ENCODE data around the gene ATP10A. TPM values are rescaled to one million over a fixed set of nuclear protein-coding genes. Genes with fewer than 3 reads are reported as not detected.

Gene ATP10A
- total RNA-seq, 1 donor from 2014 or later: 44.4 TPM

GRCh38 chr15:25879438-25879837 lies 16.3 kb upstream of the ATP10A start:
- Mint-ChIP-seq H3K27ac (no peak overlapping the region), H3K4me1 (ENCODE audit: low read depth) (no peaks in the 10 kb centered on the region), H3K9me3 (no peaks in the 10 kb centered on the region), H3K4me3 (ENCODE audit: low read depth) (no peak overlapping the region), H3K36me3 (ENCODE audit: low read depth) (no peaks in the 10 kb centered on the region), H3K27me3 (ENCODE audit: low read depth) (peaks cover 2% of the 10 kb centered on the region)
- no peak for DNase-seq (ENCODE audit: low spot score)
- intact Hi-C loops (cut with micrococcal nuclease): no loop called here

GRCh38 chr15:25877681-25878080 lies 14.6 kb upstream of the ATP10A start:
- intact Hi-C loops (cut with micrococcal nuclease): no loop called here
- Mint-ChIP-seq H3K4me3 (ENCODE audit: low read depth) (no peak overlapping the region), H3K27ac (no peak overlapping the region), H3K4me1 (ENCODE audit: low read depth) (no peaks in the 10 kb centered on the region), H3K27me3 (ENCODE audit: low read depth) (no peaks in the 10 kb centered on the region), H3K9me3 (no peaks in the 10 kb centered on the region), H3K36me3 (ENCODE audit: low read depth) (no peaks in the 10 kb centered on the region)
- DNase-seq (ENCODE audit: low spot score): no peak

GRCh38 chr15:25876231-25877140 lies 13.4 kb upstream of the ATP10A start:
- Mint-ChIP-seq H3K4me3 (ENCODE audit: low read depth) (no peak overlapping the region), H3K27me3 (ENCODE audit: low read depth) (no peaks in the 10 kb centered on the region), H3K27ac (no peak overlapping the region), H3K4me1 (ENCODE audit: low read depth) (no peaks in the 10 kb centered on the region), H3K9me3 (no peaks in the 10 kb centered on the region), H3K36me3 (ENCODE audit: low read depth) (no peaks in the 10 kb centered on the region)
- no peak for DNase-seq (ENCODE audit: low spot score)
- intact Hi-C loops (cut with micrococcal nuclease): no loop called here

GRCh38 chr15:25875566-25875965 lies 12.4 kb upstream of the ATP10A start:
- Mint-ChIP-seq H3K27ac (no peak overlapping the region), H3K36me3 (ENCODE audit: low read depth) (no peaks in the 10 kb centered on the region), H3K4me1 (ENCODE audit: low read depth) (no peaks in the 10 kb centered on the region), H3K9me3 (no peaks in the 10 kb centered on the region), H3K4me3 (ENCODE audit: low read depth) (no peak overlapping the region), H3K27me3 (ENCODE audit: low read depth) (no peaks in the 10 kb centered on the region)
- intact Hi-C loops (cut with micrococcal nuclease): no loop called here
- DNase-seq (ENCODE audit: low spot score): no peak

GRCh38 chr15:25874379-25874778 lies 11.3 kb upstream of the ATP10A start:
- H3K4me3 Mint-ChIP-seq (ENCODE audit: low read depth): no peak overlapping the region
- no peaks in the 10 kb centered on the region for H3K27me3 Mint-ChIP-seq (ENCODE audit: low read depth)
- no peaks in the 10 kb centered on the region for H3K36me3 Mint-ChIP-seq (ENCODE audit: low read depth)
- DNase-seq (ENCODE audit: low spot score): no peak
- H3K27ac Mint-ChIP-seq: no peak overlapping the region
- H3K9me3 Mint-ChIP-seq: no peaks in the 10 kb centered on the region
- peaks cover 3% of the 10 kb centered on the region for H3K4me1 Mint-ChIP-seq (ENCODE audit: low read depth)
- intact Hi-C loops (cut with micrococcal nuclease): no loop called here

- Mint-ChIP-seq H3K4me1 (ENCODE audit: low read depth) (peaks cover 5% of the 10 kb centered on the region), H3K27ac (no peak overlapping the region), H3K4me3 (ENCODE audit: low read depth) (no peak overlapping the region), H3K36me3 (ENCODE audit: low read depth) (no peaks in the 10 kb centered on the region), H3K27me3 (ENCODE audit: low read depth) (peaks cover 5% of the 10 kb centered on the region), H3K9me3 (no peaks in the 10 kb centered on the region)
- DNase-seq (ENCODE audit: low spot score): no peak
- intact Hi-C loops (cut with micrococcal nuclease): no loop called here
Measured at GRCh38 chr15:25871403-25871802, 8.3 kb upstream of the ATP10A start.

GRCh38 chr15:25870938-25871337 lies 7.8 kb upstream of the ATP10A start:
- DNase-seq (ENCODE audit: low spot score): no peak
- no peak overlapping the region for H3K4me3 Mint-ChIP-seq (ENCODE audit: low read depth)
- intact Hi-C loops (cut with micrococcal nuclease): no loop called here
- H3K27me3 Mint-ChIP-seq (ENCODE audit: low read depth): peaks cover 10% of the 10 kb centered on the region
- H3K36me3 Mint-ChIP-seq (ENCODE audit: low read depth): no peaks in the 10 kb centered on the region
- H3K4me1 Mint-ChIP-seq (ENCODE audit: low read depth): peaks cover 5% of the 10 kb centered on the region
- no peaks in the 10 kb centered on the region for H3K9me3 Mint-ChIP-seq
- H3K27ac Mint-ChIP-seq: no peak overlapping the region

GRCh38 chr15:25869701-25870100 lies 6.6 kb upstream of the ATP10A start:
- H3K27me3 Mint-ChIP-seq (ENCODE audit: low read depth): peaks cover 11% of the 10 kb centered on the region
- no peaks in the 10 kb centered on the region for H3K9me3 Mint-ChIP-seq
- no peak overlapping the region for H3K27ac Mint-ChIP-seq
- intact Hi-C loops (cut with micrococcal nuclease): loop anchor here (10.0 kb wide), 1 partner anchor 125 kb away; no protein-coding TSS in a partner anchor
- H3K36me3 Mint-ChIP-seq (ENCODE audit: low read depth): no peaks in the 10 kb centered on the region
- H3K4me3 Mint-ChIP-seq (ENCODE audit: low read depth): no peak overlapping the region
- peaks cover 5% of the 10 kb centered on the region for H3K4me1 Mint-ChIP-seq (ENCODE audit: low read depth)
- no peak for DNase-seq (ENCODE audit: low spot score)

GRCh38 chr15:25866874-25867273 lies 3.7 kb upstream of the ATP10A start:
- Mint-ChIP-seq H3K27me3 (ENCODE audit: low read depth) (peaks cover 11% of the 10 kb centered on the region), H3K27ac (no peak overlapping the region), H3K9me3 (no peaks in the 10 kb centered on the region), H3K36me3 (ENCODE audit: low read depth) (no peaks in the 10 kb centered on the region), H3K4me3 (ENCODE audit: low read depth) (no peak overlapping the region), H3K4me1 (ENCODE audit: low read depth) (peaks cover 9% of the 10 kb centered on the region)
- no peak for DNase-seq (ENCODE audit: low spot score)
- intact Hi-C loops (cut with micrococcal nuclease): loop anchor here (10.0 kb wide), 1 partner anchor 122 kb away; no protein-coding TSS in a partner anchor

GRCh38 chr15:25866251-25866650 lies 3.1 kb upstream of the ATP10A start:
- Mint-ChIP-seq H3K27me3 (ENCODE audit: low read depth) (peaks cover 11% of the 10 kb centered on the region), H3K27ac (no peak overlapping the region), H3K4me1 (ENCODE audit: low read depth) (peaks cover 14% of the 10 kb centered on the region), H3K4me3 (ENCODE audit: low read depth) (no peak overlapping the region), H3K36me3 (ENCODE audit: low read depth) (peaks cover 6% of the 10 kb centered on the region), H3K9me3 (no peaks in the 10 kb centered on the region)
- no peak for DNase-seq (ENCODE audit: low spot score)
- intact Hi-C loops (cut with micrococcal nuclease): loop anchor here (10.0 kb wide), 1 partner anchor 121 kb away; no protein-coding TSS in a partner anchor

GRCh38 chr15:25864966-25865365 lies 1.8 kb upstream of the ATP10A start:
- Mint-ChIP-seq H3K4me3 (ENCODE audit: low read depth) (peak overlapping the region; percentile 60), H3K4me1 (ENCODE audit: low read depth) (peaks cover 26% of the 10 kb centered on the region), H3K36me3 (ENCODE audit: low read depth) (peaks cover 19% of the 10 kb centered on the region), H3K27me3 (ENCODE audit: low read depth) (peaks cover 11% of the 10 kb centered on the region), H3K9me3 (no peaks in the 10 kb centered on the region), H3K27ac (no peak overlapping the region)
- DNase-seq (ENCODE audit: low spot score): no peak
- intact Hi-C loops (cut with micrococcal nuclease): loop anchor here (5.0 to 10.0 kb wide), 3 partner anchors 67 to 428 kb away; partner anchors contain the start of gene UBE3A

GRCh38 chr15:25863968-25864580 lies 947 bp upstream of the ATP10A start:
- no peak for DNase-seq (ENCODE audit: low spot score)
- Mint-ChIP-seq H3K36me3 (ENCODE audit: low read depth) (peaks cover 21% of the 10 kb centered on the region), H3K9me3 (no peaks in the 10 kb centered on the region), H3K4me1 (ENCODE audit: low read depth) (peaks cover 31% of the 10 kb centered on the region), H3K27me3 (ENCODE audit: low read depth) (peaks cover 11% of the 10 kb centered on the region), H3K27ac (peak overlapping the region; percentile 58), H3K4me3 (ENCODE audit: low read depth) (peak overlapping the region; percentile 76)
- intact Hi-C loops (cut with micrococcal nuclease): loop anchor here (1.0 to 10.0 kb wide), 5 partner anchors 17 to 427 kb away; partner anchors contain the start of gene UBE3A

All from activated T-helper 2 cell treated with anti-CD3 and anti-CD28 coated beads, Interferon-gamma antibody, Interleukin-2, Interleukin-4, amounts not matched to agents 10 μg/mL and 5 μg/mL and 100 μg/mL, durations not matched to agents 14 hours and 24 hours and 36 hours (primary cell).